Measurements from ENCODE around the gene SULT1B1.

SULT1B1 gene

DNA sequence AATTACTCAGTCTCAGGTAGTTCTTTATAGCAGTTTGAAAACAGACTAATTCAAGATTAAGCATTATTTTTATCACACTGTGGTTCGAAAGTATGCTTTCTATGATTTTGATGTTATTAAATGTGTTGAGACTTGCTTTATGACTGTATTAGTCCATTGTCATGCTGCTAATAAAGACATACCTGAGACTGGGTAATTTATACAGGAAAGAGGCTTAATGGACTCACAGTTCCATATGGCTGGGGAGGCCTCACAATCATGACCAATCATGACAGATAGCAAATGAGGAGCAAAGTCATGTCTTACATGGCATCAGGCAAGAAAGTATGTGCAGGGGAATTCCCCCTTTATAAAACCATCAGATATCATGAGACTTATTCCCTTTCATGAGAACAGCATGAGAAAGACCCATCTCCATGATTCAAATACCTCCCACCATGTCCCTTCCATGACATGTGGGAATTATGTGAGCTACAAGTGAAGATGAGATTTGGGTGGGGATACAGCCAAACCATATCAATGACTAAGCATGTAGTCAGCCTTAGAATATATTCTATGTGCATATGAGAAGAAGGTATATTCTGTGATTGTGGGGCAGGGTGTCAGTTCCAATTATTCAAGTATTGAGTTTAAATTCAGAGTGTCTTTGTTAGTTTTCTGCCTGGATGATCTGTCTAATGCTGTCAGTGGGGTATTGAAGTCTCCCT lies 62.7 kb downstream of the SULT1B1 start:
- DNase-seq (ENCODE audit: low read depth in 2 of 2): no peak

DNA sequence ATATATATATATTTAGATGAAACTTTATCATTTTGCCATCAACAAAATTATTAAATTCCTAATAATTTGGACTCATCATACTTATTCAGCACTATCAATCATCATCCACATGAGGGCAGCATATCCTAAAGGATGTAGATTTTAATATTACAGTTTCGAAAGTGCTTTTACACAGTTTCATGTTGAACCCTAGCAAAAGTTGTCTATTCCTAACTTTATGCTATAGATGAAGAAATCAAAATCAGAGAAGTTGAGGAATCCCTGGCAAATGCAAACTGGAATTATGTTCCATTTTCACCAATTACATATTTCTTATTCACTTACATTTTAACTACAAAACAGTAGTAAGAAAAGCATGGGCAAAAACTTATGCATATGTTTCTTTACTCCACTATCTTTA lies 70.8 kb downstream of the SULT1B1 start:
- no peak for DNase-seq (ENCODE audit: low read depth in 2 of 2)

DNA sequence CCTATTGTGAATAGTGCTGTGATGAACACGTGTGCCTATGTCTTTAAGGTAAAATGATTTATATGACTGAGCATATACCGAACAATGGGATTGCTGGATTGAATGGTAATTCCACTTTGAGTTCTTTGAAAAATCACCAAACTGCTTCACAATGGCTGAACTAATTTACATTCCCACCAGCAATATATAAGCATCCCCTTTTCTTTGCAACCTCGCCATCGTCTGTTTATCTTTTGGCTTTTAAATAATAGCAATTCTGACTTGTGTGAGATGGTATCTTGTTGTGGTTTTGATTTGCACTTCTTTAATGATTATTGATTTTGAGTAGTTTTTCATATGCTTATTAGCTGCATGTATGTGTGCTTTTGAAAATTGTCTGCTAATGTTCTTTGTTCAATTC lies 75.6 kb downstream of the SULT1B1 start:
- DNase-seq (ENCODE audit: low read depth in 2 of 2): no peak

Measured in stimulated activated CD8-positive, alpha-beta memory T cell treated with anti-CD3 and anti-CD28 coated beads, Interleukin-2, amount 100 ng/mL, for 48 hours (primary cell).